Stomach (tissue), 4 donors: Measurements from ENCODE around the gene MIF4GD.

Experiments used
- POLR2A ChIP-seq, 4 donors: fragments of 450-650 bp; IDR thresholded peaks; one replicate each; pipeline ENCODE4 v1.6.1; 2016; ENCODE audit warnings: antibody characterized with exemption in 4 of 4, control low read depth in 2 of 4, mild to moderate bottlenecking in 1 of 4, moderate library complexity in 1 of 4
- POLR2AphosphoS5 ChIP-seq, 3 donors: sonication (generic); formaldehyde crosslinking; IDR thresholded peaks; one replicate each; pipeline ENCODE4 v1.6.1; 2016; ENCODE audit warnings: antibody characterized with exemption in 3 of 3
- TF ChIP-seq, protein P1 (sequence below), 7 experiments: fragments of 450-650 bp in 4 of 7; fragments of 200-600 bp in 3 of 7; sonication (generic) in 3 of 7; IDR thresholded peaks; one replicate each; pipeline ENCODE4 v1.5.1; 2016 to 2019; ENCODE audit warnings: antibody characterized with exemption in 7 of 7, control low read depth in 2 of 7, mild to moderate bottlenecking in 1 of 7

DNA sequence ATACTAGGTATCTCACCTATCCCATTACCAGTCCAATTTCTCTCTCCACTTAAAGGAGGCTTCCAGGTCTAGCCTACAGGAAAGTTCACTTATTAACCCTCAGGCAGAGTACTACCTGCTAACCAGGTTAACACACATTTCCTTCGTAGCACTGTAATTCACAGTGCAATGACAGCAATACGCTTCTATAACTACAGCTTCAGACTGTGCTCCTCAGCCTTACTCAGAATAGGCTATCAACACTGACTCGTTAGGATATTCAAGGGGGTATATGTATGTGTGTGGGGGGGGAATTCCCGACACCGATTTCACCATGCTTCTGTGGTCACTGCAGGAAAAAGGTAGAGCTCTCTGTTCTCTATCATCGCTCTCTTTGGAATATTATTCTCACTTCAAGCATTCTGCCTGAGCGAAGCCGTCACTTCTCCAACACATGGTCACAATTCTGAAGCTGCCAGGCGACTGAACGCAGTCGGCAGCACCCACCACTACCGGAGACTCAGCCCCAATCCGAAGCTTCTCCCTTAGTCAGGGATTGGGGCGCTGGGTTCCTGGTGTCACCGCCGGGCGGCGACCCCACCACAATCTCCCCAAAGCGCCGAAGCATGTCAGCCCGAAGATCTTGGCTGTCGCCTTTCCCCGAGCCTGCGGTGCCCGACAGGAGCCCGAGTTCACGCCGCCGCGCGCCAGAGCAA lies 10.2 kb downstream of the MIF4GD start:
- TF ChIP-seq, protein P1, sequence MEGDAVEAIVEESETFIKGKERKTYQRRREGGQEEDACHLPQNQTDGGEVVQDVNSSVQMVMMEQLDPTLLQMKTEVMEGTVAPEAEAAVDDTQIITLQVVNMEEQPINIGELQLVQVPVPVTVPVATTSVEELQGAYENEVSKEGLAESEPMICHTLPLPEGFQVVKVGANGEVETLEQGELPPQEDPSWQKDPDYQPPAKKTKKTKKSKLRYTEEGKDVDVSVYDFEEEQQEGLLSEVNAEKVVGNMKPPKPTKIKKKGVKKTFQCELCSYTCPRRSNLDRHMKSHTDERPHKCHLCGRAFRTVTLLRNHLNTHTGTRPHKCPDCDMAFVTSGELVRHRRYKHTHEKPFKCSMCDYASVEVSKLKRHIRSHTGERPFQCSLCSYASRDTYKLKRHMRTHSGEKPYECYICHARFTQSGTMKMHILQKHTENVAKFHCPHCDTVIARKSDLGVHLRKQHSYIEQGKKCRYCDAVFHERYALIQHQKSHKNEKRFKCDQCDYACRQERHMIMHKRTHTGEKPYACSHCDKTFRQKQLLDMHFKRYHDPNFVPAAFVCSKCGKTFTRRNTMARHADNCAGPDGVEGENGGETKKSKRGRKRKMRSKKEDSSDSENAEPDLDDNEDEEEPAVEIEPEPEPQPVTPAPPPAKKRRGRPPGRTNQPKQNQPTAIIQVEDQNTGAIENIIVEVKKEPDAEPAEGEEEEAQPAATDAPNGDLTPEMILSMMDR (IDR thresholded peaks at IDR 0.05) = no peak
- TF ChIP-seq POLR2A (IDR thresholded peaks at IDR 0.05) (no peak), POLR2AphosphoS5 (IDR thresholded peaks at IDR 0.05) (no peak)
